GM12873 (cell line): Measurements from ENCODE around the gene GARIN5B.

Experiments
- CTCF ChIP-seq: IDR thresholded peaks from 2 replicates; pipeline ENCODE4 v1.5.1; 2012; ENCODE audit warnings: low read depth, mild to moderate bottlenecking, moderate library complexity, low read length, control low read depth; ENCODE audit not compliant: insufficient read depth; ENCODE audit errors: missing control alignments

The GARIN5B gene

GRCh38 chr19:55353356-55353802 lies 9.7 kb downstream of the GARIN5B start:
- TF ChIP-seq CTCF = no peak

DNA sequence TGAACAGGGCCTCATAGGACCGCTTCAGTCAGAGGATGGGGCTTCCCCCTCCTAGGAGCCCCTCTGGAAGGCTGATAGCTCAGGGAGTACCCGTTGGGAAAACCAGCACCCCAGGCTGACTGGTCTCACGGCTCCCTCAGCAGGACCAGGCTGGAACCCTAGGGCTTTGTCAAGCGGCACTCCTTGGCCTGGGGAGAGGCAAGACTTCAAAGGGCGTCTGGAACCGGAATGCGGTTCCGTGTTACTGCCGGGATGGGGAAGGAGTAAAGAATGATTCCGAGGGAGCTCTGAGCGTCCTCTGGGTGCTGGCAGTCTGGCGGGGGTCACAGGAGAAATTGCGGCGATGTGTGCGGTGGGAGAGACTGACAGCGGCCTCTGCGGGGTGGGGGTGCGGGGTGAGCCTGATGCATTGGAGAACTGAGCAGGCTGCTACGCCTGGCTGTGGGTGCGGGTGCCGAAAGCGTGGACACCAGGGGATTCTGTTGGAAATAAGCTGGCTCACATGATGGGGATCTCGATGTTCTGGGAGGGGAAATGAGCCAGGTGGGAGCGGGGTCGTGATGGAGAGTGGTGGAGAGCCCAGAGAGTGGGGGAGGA lies 10.4 kb downstream of the GARIN5B start:
- no peak for TF ChIP-seq CTCF

- no peak for TF ChIP-seq CTCF
Measured at GRCh38 chr19:55352040-55352439, 11.0 kb downstream of the GARIN5B start.

DNA sequence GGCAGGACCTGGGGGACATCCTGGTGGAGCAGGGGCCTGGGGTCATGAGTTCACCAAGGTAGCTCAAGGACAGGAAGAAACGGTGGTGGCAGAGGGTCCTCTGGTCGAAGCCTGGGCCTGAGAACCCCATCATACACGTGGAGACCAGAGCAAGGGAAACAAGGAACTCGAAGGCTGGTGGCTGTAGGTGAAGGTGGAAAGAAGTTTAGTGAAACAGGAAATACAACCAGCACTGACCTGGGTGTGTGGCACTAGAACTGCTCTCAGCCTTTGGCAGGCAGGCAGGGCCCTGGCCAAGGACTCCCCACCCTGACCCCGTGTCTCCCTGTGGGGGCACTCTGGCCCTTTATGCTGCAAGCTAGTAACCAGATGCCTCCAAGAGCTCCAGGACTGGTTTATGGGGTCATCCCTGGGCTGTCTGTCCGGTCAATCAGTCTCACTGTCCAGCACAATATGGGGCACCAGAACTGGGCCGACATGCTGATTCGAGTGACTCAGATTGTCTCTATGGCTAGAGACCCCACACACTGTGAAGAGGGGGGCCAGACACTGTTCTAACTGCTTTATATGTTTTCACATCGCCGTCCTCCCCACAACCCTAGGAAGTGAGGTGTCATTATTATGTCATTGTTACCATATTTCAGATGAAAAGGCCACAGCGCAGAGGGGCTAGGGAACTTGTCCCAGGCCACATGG lies 12.3 kb downstream of the GARIN5B start:
- TF ChIP-seq CTCF = no peak

- TF ChIP-seq CTCF = no peak
Measured at GRCh38 chr19:55348317-55349034, 14.6 kb downstream of the GARIN5B start.

DNA sequence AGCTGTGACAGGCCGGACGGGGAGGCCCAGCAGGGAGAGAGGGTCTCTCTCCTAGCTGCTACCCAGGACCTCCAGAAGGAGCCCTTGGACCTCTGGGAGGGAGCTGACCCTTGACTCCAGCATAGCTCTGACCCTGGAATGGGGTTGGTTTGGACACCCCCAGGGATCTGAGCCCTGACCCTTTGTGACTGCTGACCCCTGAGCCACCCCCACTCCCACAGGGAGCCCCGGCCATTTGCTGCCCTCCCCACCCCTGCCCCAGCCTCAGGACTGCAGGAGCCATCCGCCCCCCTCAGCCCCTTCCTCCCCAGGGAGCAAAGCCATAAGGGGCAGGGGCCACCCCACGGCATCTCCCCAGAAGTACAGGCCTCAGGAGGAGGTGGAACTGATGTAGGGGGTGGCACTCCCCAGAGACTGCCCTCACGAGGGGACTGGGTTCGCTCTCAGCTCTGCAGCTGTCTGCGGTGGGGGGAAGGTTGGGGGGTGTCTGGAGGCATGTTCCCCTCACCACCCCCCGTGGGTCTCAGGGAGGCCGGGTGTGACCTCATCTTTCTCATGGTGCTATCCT lies 15.5 kb downstream of the GARIN5B start:
- TF ChIP-seq CTCF = no peak
